BJ (cell line): Measurements from ENCODE around the gene GUCY1A1. TPM values are rescaled to one million over a fixed set of nuclear protein-coding genes. Genes with fewer than 3 reads are reported as not detected.

ENCODE experiments used
- CTCF ChIA-PET: fragments of 350-600 bp; formaldehyde crosslinking; extraction: SDS; loops from one replicate; lab custom pipeline; 2021; ENCODE audit warnings: antibody characterized with exemption, inconsistent platforms; lab: Yijun Ruan, JAX
- POLR2A ChIA-PET: fragments of 300-600 bp; sonication (Branson Sonifier 250); formaldehyde crosslinking; extraction: SDS; loops from one replicate; lab custom pipeline; 2021; ENCODE audit warnings: antibody characterized with exemption; lab: Charles Lee
- DNase-seq: peaks from one replicate; pipeline ENCODE4 v3.0.0-alpha.2; 2011; ENCODE audit warnings: low read depth
- H3K27me3 ChIP-seq: 2 replicates; pipeline ENCODE4 v1.6.0; 2011; ENCODE audit warnings: low read length; ENCODE audit not compliant: control insufficient read depth, insufficient read depth
- H3K36me3 ChIP-seq: 2 replicates; pipeline ENCODE4 v1.5.1; 2011; ENCODE audit warnings: low read length; ENCODE audit not compliant: control insufficient read depth, insufficient read depth
- H3K4me3 ChIP-seq: 2 replicates; pipeline ENCODE4 v1.5.1; 2011; ENCODE audit warnings: low read depth, mild to moderate bottlenecking, control low read depth, low read length
- polyA plus RNA-seq: library from polyadenylated mRNA; depleted of rRNA; stranded (reverse); fragments of >200 nt; gene quantifications from 2 replicates; pipeline ENCODE4 v1.2.3, GENCODE V29; 2011
- TF ChIP-seq, protein P1 (sequence below): IDR thresholded peaks from 2 replicates; pipeline ENCODE4 v1.5.1; 2011; ENCODE audit warnings: low read depth, mild to moderate bottlenecking, control low read depth, inconsistent platforms, low read length, moderate library complexity; ENCODE audit not compliant: insufficient read depth

GUCY1A1 gene
- polyA plus RNA-seq, 1 experiment, result 0.23 TPM

DNA sequence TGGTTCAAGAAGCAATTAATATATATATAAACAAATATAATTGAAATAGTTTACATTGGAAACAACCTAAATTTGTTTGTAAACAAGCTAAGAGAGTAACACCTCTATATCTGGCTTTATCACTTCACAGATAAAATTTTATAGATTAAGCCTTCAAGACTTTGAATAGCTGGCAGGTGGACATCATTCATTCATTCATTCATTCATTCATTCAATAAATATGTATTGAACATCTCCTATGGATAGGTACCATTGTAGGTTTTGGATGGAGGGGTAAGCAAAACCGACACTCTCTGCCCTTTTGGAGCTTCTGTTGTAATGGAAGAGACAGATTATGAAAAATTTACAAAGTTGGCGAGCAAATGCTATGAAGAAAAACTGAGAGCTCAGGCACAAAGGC, 35.2 kb downstream of the GUCY1A1 start:
- ChIA-PET CTCF (no interaction called here), POLR2A (no interaction called here)
- no peak overlapping the region for H3K4me3 ChIP-seq
- DNase-seq, result no peak
- H3K27me3 ChIP-seq, result no peaks in the 10 kb centered on the region
- H3K36me3 ChIP-seq, result no peaks in the 10 kb centered on the region
- TF ChIP-seq, protein P1, sequence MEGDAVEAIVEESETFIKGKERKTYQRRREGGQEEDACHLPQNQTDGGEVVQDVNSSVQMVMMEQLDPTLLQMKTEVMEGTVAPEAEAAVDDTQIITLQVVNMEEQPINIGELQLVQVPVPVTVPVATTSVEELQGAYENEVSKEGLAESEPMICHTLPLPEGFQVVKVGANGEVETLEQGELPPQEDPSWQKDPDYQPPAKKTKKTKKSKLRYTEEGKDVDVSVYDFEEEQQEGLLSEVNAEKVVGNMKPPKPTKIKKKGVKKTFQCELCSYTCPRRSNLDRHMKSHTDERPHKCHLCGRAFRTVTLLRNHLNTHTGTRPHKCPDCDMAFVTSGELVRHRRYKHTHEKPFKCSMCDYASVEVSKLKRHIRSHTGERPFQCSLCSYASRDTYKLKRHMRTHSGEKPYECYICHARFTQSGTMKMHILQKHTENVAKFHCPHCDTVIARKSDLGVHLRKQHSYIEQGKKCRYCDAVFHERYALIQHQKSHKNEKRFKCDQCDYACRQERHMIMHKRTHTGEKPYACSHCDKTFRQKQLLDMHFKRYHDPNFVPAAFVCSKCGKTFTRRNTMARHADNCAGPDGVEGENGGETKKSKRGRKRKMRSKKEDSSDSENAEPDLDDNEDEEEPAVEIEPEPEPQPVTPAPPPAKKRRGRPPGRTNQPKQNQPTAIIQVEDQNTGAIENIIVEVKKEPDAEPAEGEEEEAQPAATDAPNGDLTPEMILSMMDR, result no peak

DNA sequence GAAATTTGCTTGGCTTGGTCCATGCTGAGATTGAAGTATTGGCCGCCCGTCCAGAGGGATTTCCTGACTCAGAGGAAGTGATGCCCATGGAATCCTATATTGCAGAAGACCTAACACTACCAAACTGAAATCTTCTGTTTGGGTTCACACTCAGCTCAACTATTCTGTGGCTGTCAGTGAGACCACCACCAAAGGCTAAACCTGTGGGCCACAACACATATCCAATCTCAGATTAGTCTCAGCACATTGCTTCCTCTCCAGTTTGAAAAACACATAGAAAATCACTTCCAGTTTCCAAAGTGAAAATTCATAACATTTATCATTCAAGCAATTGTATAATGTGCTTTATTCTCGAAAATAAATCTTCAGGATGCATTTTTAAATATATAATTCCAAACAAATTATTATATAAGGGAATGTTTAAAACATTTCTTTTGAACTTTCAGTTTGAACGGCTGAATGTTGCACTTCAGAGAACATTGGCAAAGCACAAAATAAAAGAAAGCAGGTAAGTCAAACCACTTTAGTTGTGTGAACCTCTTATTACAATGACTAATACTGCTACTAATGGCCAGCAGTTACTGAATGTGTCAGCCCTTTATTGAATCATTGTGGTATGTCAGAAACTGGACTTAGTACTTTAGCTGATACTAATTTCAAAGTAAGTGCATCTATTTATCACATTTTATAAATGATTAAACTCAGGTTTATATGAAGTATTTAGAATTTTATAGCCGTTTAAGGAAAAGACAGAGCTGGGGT, 37.0 kb downstream of the GUCY1A1 start:
- no peaks in the 10 kb centered on the region for H3K27me3 ChIP-seq
- ChIA-PET CTCF (interaction anchor here (1.1 to 1.3 kb wide), 2 partner anchors 17 kb away, joined by 3 to 4 read pairs; no protein-coding TSS in a partner anchor), POLR2A (no interaction called here)
- H3K36me3 ChIP-seq, result no peaks in the 10 kb centered on the region
- TF ChIP-seq, protein P1, result no peak
- DNase-seq, result no peak
- H3K4me3 ChIP-seq, result no peak overlapping the region

DNA sequence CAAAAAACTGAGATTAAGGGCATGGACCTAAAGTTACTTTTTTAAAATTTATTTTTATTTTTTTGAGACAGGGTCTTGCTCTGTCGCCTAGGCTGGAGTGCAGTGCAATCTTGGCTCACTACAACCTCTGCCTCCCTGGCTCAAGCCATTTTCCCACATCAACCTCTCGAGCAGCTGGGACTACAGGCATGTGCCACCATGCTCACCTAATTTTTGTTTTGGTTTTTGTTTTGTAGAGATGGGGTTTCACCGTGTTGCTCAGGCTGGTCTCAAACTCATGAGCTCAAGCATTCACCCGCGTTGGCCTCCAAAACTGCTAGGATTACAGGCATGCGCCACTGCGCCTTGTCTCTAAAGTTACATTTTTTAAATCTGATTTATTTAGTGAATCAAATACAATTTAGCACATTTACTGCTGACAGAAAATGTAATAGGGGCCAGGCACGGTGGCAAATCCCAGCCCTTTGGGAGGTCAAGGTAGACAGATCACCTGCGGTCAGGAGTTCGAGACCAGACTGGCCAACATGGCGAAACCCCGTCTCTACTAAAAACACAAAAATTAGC, 38.3 kb downstream of the GUCY1A1 start:
- no peak for DNase-seq
- POLR2A ChIA-PET, result no interaction called here
- no peak overlapping the region for H3K4me3 ChIP-seq
- H3K27me3 ChIP-seq, result no peaks in the 10 kb centered on the region
- TF ChIP-seq, protein P1, result no peak
- CTCF ChIA-PET, result interaction anchor here (1.1 kb wide), 2 partner anchors 15 to 103 kb away, joined by 3 to 4 read pairs; no protein-coding TSS in a partner anchor
- H3K36me3 ChIP-seq, result no peaks in the 10 kb centered on the region

GRCh38 chr4:155705664-155706063, 39.0 kb downstream of the GUCY1A1 start:
- Histone ChIP-seq H3K36me3 (no peaks in the 10 kb centered on the region), H3K27me3 (no peaks in the 10 kb centered on the region), H3K4me3 (no peak overlapping the region)
- POLR2A ChIA-PET, result no interaction called here
- CTCF ChIA-PET, result interaction anchor here (1.1 kb wide), 1 partner anchor 104 kb away, joined by 4 read pairs; no protein-coding TSS in a partner anchor
- no peak for DNase-seq
- TF ChIP-seq, protein P1, result no peak

DNA sequence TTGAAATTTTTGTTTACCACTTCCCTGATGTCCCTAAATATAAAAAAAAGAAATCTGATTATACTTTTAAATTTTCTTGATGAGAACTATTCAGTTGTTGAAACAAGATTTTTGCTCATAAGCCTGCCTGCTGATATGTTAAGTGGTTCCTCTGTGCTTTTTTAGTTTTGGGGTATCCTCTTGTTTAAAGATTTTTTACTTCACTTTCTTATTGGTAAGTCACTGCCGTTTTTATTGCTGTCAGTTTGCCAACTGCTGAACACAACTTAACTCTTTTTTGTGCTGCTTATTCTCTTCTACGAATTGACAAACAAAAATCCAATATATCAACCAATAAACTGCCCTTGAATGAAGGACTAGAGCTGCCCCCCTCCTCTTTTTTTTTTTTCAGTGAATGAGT, 39.5 kb downstream of the GUCY1A1 start:
- ChIA-PET POLR2A (no interaction called here), CTCF (interaction anchor here (1.1 kb wide), 1 partner anchor 104 kb away, joined by 4 read pairs; no protein-coding TSS in a partner anchor)
- Histone ChIP-seq H3K4me3 (no peak overlapping the region), H3K27me3 (no peaks in the 10 kb centered on the region), H3K36me3 (no peaks in the 10 kb centered on the region)
- TF ChIP-seq, protein P1, result no peak
- DNase-seq, result no peak
